ENCODE results near the gene FBXW11. TPM values are rescaled to one million over a fixed set of nuclear protein-coding genes. Genes with fewer than 3 reads are reported as not detected.

FBXW11 gene
- total and polyA plus RNA-seq, 2 of the 8 experiments (the other 6 are each of a cell fraction or from before 2014, with no cell fraction given), result 45.0 to 75.6 TPM

DNA sequence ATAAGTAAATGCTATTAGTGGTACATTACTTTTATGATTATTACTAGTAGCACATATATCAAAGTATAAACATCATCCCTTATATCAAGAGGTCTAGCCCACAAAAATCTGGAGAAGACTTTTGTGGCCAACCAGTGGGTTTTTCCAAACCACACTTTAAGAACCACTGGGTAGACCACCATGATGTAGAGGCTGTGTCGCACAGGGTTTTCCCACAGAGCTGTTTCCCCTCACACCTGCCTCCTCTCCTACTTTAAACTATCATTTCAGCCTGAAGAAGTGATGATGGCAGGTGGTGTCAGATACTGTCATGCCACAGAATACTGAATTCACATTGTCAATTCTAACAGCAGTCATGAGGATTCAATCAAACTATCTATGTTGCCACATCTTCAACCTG is 109.2 kb downstream of the FBXW11 start (continued):
- TF ChIP-seq, protein P1, sequence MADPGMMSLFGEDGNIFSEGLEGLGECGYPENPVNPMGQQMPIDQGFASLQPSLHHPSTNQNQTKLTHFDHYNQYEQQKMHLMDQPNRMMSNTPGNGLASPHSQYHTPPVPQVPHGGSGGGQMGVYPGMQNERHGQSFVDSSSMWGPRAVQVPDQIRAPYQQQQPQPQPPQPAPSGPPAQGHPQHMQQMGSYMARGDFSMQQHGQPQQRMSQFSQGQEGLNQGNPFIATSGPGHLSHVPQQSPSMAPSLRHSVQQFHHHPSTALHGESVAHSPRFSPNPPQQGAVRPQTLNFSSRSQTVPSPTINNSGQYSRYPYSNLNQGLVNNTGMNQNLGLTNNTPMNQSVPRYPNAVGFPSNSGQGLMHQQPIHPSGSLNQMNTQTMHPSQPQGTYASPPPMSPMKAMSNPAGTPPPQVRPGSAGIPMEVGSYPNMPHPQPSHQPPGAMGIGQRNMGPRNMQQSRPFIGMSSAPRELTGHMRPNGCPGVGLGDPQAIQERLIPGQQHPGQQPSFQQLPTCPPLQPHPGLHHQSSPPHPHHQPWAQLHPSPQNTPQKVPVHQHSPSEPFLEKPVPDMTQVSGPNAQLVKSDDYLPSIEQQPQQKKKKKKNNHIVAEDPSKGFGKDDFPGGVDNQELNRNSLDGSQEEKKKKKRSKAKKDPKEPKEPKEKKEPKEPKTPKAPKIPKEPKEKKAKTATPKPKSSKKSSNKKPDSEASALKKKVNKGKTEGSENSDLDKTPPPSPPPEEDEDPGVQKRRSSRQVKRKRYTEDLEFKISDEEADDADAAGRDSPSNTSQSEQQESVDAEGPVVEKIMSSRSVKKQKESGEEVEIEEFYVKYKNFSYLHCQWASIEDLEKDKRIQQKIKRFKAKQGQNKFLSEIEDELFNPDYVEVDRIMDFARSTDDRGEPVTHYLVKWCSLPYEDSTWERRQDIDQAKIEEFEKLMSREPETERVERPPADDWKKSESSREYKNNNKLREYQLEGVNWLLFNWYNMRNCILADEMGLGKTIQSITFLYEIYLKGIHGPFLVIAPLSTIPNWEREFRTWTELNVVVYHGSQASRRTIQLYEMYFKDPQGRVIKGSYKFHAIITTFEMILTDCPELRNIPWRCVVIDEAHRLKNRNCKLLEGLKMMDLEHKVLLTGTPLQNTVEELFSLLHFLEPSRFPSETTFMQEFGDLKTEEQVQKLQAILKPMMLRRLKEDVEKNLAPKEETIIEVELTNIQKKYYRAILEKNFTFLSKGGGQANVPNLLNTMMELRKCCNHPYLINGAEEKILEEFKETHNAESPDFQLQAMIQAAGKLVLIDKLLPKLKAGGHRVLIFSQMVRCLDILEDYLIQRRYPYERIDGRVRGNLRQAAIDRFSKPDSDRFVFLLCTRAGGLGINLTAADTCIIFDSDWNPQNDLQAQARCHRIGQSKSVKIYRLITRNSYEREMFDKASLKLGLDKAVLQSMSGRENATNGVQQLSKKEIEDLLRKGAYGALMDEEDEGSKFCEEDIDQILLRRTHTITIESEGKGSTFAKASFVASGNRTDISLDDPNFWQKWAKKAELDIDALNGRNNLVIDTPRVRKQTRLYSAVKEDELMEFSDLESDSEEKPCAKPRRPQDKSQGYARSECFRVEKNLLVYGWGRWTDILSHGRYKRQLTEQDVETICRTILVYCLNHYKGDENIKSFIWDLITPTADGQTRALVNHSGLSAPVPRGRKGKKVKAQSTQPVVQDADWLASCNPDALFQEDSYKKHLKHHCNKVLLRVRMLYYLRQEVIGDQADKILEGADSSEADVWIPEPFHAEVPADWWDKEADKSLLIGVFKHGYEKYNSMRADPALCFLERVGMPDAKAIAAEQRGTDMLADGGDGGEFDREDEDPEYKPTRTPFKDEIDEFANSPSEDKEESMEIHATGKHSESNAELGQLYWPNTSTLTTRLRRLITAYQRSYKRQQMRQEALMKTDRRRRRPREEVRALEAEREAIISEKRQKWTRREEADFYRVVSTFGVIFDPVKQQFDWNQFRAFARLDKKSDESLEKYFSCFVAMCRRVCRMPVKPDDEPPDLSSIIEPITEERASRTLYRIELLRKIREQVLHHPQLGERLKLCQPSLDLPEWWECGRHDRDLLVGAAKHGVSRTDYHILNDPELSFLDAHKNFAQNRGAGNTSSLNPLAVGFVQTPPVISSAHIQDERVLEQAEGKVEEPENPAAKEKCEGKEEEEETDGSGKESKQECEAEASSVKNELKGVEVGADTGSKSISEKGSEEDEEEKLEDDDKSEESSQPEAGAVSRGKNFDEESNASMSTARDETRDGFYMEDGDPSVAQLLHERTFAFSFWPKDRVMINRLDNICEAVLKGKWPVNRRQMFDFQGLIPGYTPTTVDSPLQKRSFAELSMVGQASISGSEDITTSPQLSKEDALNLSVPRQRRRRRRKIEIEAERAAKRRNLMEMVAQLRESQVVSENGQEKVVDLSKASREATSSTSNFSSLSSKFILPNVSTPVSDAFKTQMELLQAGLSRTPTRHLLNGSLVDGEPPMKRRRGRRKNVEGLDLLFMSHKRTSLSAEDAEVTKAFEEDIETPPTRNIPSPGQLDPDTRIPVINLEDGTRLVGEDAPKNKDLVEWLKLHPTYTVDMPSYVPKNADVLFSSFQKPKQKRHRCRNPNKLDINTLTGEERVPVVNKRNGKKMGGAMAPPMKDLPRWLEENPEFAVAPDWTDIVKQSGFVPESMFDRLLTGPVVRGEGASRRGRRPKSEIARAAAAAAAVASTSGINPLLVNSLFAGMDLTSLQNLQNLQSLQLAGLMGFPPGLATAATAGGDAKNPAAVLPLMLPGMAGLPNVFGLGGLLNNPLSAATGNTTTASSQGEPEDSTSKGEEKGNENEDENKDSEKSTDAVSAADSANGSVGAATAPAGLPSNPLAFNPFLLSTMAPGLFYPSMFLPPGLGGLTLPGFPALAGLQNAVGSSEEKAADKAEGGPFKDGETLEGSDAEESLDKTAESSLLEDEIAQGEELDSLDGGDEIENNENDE (IDR thresholded peaks at IDR 0.05; ENCODE audit: insufficient replicate concordance, low read length), result no peak

Measured in H1 (cell line).